ENCODE measurements around the gene MATN4.

The MATN4 gene

GRCh38 chr20:45257161-45257560, 50.9 kb downstream of the MATN4 start:
- H3K27ac Mint-ChIP-seq, result no peak overlapping the region
- no peak for ATAC-seq (replicated peaks)
- H3K27me3 Mint-ChIP-seq, result peaks cover 66 to 68% of the 10 kb centered on the region in 2 donors
- no peaks in the 10 kb centered on the region for H3K36me3 Mint-ChIP-seq (ENCODE audit: insufficient read depth)
- H3K4me1 Mint-ChIP-seq (ENCODE audit: low read depth in 2 of 2), result no peaks in the 10 kb centered on the region
- H3K9me3 Mint-ChIP-seq, result no peaks in the 10 kb centered on the region
- H3K4me3 Mint-ChIP-seq, result no peak overlapping the region
- no peak for DNase-seq

- ATAC-seq (replicated peaks), result no peak
- Mint-ChIP-seq H3K27ac (no peak within 1 kb of the TSS), H3K36me3 (ENCODE audit: insufficient read depth) (no peaks in the 10 kb centered on the region), H3K4me3 (no peak within 1 kb of the TSS), H3K4me1 (ENCODE audit: low read depth in 2 of 2) (no peaks in the 10 kb centered on the region), H3K27me3 (peaks cover 70 to 72% of the 10 kb centered on the region in 2 donors), H3K9me3 (no peaks in the 10 kb centered on the region)
- no peak for DNase-seq
Measured at GRCh38 chr20:45254383-45255262, 53.5 kb downstream of the MATN4 start, which contains the start of gene SLPI. SLPI (minus strand) TSS chr20:45254564; CDS start chr20:45254543, 21 bp downstream.

- Mint-ChIP-seq H3K36me3 (ENCODE audit: insufficient read depth) (no peaks in the 10 kb centered on the region), H3K4me3 (no peak overlapping the region), H3K27me3 (peaks cover 69 to 70% of the 10 kb centered on the region in 2 donors), H3K9me3 (no peaks in the 10 kb centered on the region), H3K4me1 (ENCODE audit: low read depth in 2 of 2) (no peaks in the 10 kb centered on the region), H3K27ac (no peak overlapping the region)
- DNase-seq, result no peak
- no peak for ATAC-seq (replicated peaks)
Measured at GRCh38 chr20:45253261-45253660, 54.8 kb downstream of the MATN4 start.

GRCh38 chr20:45251884-45252560, 56.1 kb downstream of the MATN4 start:
- Mint-ChIP-seq H3K27ac (no peak overlapping the region), H3K4me1 (ENCODE audit: low read depth in 2 of 2) (no peaks in the 10 kb centered on the region), H3K36me3 (ENCODE audit: insufficient read depth) (no peaks in the 10 kb centered on the region), H3K4me3 (no peak overlapping the region), H3K27me3 (peaks cover 70 to 79% of the 10 kb centered on the region in 2 donors), H3K9me3 (no peaks in the 10 kb centered on the region)
- no peak for DNase-seq
- no peak for ATAC-seq (replicated peaks)

- H3K4me3 Mint-ChIP-seq, result no peak overlapping the region
Measured at GRCh38 chr20:45248609-45249008, 59.5 kb downstream of the MATN4 start.

DNA sequence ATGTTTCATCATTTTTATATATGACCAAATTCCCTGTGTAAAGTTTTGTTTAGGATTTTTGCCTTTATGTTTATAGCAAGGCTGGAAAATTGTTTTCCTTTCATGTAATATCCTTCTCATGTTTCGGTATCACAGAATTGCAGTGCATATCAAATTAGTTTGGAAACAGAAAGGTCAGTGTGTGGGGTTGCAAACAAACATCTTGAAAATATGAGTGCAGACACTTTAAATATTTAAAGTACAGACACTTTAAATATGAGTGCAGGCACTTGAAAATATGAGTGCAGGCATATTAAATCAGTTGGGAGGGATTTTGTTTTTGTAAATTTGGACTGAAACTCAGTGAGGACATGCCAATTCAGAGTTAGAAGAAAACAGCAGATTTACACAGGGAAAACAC, 60.2 kb downstream of the MATN4 start:
- H3K9me3 Mint-ChIP-seq, result no peaks in the 10 kb centered on the region
- H3K27ac Mint-ChIP-seq, result no peak overlapping the region
- no peaks in the 10 kb centered on the region for H3K36me3 Mint-ChIP-seq (ENCODE audit: insufficient read depth)

More at GRCh38 chr20:45248609-45249008, 59.5 kb downstream of the MATN4 start:
- Mint-ChIP-seq H3K27ac (no peak overlapping the region), H3K27me3 (peaks cover 74 to 80% of the 10 kb centered on the region in 2 donors), H3K9me3 (no peaks in the 10 kb centered on the region), H3K36me3 (ENCODE audit: insufficient read depth) (no peaks in the 10 kb centered on the region), H3K4me1 (ENCODE audit: low read depth in 2 of 2) (no peaks in the 10 kb centered on the region)
- ATAC-seq (replicated peaks) (no peak), DNase-seq (no peak)

DNA sequence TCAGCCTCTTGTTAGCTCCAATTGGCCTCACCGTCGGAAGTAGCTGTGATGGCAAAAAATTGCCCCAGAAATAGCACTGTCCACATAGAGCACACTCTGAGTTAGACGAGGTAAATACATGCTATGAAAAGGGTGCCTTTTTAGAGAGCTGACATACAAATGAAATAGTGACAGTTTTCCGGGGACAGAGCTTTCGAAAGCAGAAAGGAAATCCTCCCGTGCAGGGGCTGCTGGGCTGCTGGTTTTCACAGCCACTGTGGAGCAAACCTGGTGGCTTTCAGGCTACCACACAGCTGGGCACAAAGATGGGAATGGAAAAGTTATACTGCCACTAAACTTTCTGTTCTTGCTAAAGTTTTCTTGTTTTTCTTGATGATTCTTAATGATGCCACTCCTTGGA, 62.0 kb downstream of the MATN4 start:
- no peaks in the 10 kb centered on the region for H3K4me1 Mint-ChIP-seq (ENCODE audit: low read depth in 2 of 2)
- DNase-seq, result no peak
- no peaks in the 10 kb centered on the region for H3K9me3 Mint-ChIP-seq
- no peak overlapping the region for H3K27ac Mint-ChIP-seq
- H3K27me3 Mint-ChIP-seq, result peaks cover 49 to 64% of the 10 kb centered on the region in 2 donors
- ATAC-seq (replicated peaks), result no peak
- no peak overlapping the region for H3K4me3 Mint-ChIP-seq
- H3K36me3 Mint-ChIP-seq (ENCODE audit: insufficient read depth), result no peaks in the 10 kb centered on the region

More for the DNA sequence above, 60.2 kb downstream of the MATN4 start:
- H3K4me3 Mint-ChIP-seq, result no peak overlapping the region
- DNase-seq (no peak), ATAC-seq (replicated peaks) (no peak)
- H3K27me3 Mint-ChIP-seq, result peaks cover 67 to 73% of the 10 kb centered on the region in 2 donors
- H3K4me1 Mint-ChIP-seq (ENCODE audit: low read depth in 2 of 2), result no peaks in the 10 kb centered on the region

Measured in effector memory CD8-positive, alpha-beta T cell (primary cell).